CD4-positive, alpha-beta T cell treated with Interleukin-6 for 4 hours (primary cell): ENCODE results near the gene ACSBG1.
"Not testable (repeated sequence)": the region's sequence is repeated elsewhere in the genome, so short reads cannot be mapped to it uniquely, and the experiment has no call there.

Source experiments
- DNase-seq: peaks from one replicate; pipeline ENCODE4 v3.0.0-alpha.2; 2020; ENCODE audit warnings: mixed read lengths

Gene ACSBG1

DNA sequence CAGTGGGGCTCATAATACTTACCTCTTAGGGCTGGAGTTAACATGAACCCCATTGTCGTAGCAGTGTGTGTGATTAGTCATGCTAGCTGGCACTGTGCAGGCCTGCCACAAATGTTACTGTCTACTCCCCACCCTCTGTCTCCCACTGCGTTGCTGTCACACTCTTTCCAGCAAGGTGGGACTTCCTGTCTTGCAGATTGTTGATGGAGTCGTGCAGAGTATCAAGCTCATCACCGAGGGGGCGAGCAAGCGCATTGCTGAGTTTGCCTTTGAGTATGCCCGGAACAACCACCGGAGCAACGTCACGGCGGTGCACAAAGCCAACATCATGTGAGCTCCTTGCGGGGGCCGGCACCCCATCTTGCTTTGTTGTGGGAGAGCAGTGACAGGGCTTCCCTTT, 72.3 kb downstream of the ACSBG1 start:
- DNase-seq = peak; percentile 24

DNA sequence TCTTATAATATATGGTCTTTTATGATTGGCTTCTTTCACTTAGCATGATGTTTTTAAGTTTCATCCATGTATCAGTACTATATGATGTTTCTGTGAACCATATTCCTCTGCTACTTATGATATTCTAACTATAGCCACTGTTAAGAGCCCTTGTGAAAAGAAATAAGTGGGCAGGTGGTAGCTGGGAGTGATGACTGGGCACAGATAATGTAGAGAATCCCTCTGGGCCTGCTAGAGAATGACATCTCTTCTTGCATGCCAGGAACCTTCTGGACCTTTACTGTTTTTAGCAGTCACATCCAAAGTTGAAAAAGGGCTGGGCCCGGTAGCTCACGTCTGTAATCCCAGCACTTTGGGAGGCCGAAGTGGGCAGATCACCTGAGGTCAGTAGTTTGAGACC, 75.0 kb downstream of the ACSBG1 start:
- DNase-seq = no peak

DNA sequence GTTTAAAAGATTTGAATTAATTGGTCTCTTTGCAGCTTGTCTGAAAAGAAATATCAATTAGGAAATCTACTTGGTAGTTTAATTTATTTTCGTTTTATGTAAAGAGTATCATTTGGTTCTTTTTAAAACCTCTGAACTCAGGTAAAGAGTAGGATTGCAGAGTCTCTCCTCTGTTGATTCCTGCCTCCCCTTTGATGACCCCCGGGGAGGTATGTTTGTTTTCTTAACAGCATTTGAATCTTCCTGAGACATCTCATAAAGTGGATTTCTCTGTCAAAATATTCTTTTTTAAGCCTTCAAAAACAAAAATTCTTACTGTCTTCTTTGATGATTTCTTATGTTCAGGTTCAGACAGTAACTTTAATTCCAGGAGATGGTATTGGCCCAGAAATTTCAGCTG, 77.2 kb downstream of the ACSBG1 start:
- no peak for DNase-seq

DNA sequence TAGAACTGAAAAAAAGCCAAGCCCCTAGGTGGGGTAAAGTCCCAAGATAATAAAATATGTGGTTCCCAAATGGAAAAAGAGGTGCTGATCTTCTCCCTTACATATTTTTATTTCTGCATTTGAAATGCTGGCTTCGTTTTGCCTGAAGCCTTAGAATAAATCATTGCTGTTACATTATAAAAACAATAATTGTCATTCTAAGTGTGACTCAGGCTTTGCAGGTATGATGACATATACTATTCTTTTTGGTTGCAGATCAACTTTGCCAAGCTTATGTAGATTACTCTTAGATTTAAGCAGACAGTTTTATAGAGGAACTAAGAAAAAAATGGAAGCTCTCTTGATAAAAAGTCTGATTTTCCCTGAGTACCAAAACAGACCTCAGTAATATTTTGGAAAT, 77.7 kb downstream of the ACSBG1 start:
- DNase-seq = no peak

DNA sequence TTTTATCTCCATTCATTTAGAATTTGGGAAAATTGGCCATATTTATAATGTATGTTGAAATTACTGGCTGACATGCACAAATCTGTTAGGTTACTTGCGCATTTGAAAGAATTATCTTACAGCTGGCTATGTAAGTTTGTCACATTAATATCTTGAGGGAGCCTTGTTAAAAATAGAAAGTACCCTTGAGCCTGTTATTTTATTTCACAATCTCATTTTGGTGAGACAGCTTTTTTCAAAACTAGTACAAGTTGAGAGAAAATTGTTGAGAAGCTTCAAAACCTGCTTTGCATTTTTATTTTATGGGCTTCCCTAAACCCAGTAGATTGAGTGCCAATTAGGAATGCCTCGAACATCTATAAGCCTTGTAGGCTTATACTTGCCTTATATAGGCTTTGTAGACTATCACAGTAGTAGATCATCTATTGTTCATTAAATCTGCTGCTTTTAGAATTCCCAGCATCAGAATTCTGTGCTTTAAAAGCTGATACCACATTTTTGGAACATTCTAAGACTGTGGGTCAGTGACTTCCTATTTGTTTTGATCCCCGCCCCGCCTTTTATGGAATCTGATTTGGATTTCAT, 78.9 kb downstream of the ACSBG1 start:
- no peak for DNase-seq

DNA sequence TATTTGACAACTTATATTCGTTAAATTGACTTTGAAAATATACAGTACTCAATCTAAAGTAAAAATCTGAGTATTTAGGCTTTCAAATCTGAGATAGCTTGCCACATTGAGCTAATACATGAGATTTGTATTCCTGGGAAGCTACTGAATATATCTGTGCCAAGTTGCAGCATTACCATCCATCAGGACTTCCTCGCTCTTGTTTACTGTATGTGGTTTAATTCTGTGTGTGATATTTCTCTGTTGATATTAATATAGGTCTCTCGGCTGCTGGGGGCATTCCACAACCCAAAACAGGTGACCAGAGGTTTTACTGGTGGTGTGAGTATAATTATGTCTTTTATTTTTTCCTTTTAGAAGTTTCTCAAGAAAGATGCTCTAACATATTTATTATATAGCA, 79.4 kb downstream of the ACSBG1 start:
- DNase-seq = no peak

DNA sequence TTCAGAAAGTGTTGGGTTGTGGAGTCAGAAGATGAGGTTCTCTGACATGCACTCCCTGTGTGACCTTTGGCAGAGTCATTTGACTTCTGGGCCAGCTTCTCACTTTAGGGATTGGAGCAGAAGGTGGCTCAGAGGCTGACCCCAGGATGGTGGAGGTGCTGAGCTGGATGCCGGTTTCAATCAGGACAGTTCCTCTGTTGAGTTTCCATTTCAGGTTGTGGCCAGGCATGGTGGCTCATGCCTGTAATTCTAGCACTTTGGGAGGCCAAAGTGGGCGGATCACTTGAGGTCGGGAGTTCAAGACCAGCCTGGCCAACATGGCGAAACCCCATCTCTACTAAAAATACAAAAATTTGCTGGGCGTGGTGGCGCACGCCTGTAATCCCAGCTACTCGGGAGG, 83.3 kb downstream of the ACSBG1 start:
- not testable (repeated sequence) for DNase-seq

DNA sequence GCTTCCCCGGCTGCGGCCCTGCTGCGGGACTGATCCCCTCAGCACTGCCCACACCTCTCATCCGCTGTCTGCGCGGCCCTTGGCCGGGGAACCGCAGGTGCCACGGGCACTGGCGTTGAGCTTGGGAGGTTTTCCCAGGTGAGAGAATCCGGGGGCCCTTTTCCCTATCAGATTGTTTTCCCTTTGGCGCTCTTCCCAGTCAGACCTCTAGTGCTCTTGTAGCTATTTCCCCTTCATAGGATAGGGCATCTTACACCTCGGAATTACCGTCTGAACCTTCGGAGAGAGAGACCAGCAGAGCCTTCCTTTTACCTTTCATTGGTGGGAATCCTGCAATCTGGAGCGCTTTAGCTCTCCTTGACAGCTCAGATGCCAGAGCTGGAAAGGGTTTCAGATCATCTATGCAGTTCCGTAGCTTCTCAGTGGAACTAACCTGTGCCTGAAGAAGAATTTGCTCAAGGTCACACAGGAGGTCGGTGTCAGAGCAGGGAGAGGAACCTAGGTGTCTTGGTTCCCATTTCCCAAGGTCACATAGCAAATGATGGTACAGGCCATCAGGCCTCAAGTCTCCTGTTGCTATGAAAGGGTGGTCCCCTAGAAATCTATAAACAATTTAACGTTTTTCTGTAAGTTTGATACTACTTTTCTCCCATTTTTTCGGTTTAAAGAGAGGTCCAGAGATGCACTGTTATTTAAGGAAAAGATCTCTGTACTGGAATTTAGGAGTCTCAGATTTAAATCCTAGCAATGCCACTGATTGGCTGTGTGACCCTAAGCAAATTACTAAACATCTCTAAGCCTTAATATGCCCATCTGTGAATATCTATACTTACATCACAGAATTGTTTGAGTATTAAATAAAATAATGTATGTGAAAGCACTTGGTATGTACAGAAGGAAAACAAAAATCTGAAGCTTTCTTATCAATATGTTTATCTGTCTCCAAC, 84.3 kb downstream of the ACSBG1 start:
- DNase-seq = no peak

DNA sequence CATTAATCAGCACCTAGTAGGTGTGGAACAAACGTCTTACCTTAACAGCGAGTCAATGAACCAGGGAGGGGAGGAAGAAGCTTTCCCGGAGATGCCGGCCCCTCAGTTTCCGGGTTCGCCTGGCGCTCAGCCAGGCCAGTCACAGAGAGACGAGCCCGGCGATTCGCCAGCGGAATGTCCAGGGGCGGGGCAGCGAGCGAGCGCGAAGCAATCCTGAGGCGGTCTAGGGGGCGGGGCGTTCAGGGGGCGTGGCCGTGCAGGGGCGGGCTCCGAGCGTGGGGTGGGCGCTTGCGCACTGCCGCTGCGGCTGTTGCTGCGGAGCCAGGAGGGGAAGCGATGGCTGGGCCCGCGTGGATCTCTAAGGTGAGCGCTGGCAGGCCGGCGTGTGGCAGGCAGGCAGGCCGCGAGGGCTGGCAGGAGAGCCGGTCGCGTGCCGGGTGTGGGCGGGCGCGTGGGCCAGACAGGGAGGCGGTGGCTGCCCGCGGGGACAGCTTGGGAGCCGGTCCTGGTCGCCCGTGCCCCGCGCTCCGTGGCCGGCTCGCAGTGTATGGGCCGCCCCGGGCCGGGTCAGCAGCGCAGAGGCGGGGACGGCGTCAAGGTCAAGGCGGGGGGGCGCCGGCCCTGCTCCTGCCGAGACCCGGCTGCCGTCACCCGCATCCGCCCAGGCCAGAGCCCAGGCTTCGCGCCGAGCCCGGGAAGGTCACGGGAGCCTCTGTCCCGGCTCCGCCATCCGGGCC, 85.1 kb downstream of the ACSBG1 start, which contains the start of gene IDH3A:
Gene IDH3A, plus strand, starts transcription at position 295 of the 737 bp plus-strand sequence. Its CDS starts 42 bp downstream, at position 337.
- DNase-seq = peak; percentile 100

DNA sequence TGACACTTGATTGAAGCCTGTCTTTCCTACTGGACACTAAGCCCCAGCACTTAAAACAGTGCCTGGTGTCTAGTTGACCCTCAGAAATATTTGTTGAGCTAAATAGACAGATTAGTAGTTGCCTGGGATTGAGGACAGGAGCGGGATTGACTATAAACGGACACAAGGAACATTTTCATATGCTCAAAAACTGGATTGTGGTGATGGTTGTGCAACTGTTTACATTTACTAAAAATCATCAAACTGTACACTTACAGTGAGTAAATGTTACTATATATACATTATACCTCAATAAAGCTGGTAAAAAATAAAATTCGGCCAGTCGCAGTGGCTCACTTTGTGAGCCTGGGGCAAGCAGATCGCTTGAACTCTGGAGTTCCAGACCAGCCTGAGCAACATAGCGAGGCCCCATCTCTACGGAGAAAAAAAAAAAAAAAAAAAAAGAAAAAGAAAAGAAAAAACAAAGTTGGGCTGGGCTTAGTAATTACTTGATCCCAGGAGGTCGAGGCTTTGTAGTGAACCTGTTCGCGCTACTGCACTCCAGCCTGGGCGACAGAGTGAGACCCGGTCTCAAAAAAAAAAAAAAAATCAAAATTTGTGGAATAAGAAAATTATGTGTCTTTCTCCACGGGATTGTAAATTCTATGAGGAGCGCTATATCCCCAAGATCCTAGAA, 85.8 kb downstream of the ACSBG1 start:
- no peak for DNase-seq

DNA sequence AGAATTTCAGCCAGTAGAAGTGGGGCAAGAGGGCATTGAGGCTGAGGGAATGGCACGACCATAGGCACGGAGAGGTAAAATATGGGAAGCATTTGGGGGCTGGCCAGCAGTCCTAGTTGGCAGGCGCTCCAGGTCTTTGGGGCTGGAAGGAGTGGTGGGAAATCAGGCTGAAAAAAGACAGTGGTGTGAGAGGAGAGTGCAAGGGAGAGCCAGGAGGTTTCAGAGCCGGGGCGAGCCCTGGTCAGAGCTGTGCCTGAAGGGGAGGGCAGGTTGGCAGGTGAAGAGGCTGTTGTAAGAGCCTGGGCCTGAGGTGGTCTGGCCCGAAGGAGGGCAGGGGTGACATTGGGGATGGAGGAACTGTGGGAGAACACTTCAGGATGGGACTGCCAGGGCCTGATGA, 86.8 kb downstream of the ACSBG1 start:
- DNase-seq = no peak

DNA sequence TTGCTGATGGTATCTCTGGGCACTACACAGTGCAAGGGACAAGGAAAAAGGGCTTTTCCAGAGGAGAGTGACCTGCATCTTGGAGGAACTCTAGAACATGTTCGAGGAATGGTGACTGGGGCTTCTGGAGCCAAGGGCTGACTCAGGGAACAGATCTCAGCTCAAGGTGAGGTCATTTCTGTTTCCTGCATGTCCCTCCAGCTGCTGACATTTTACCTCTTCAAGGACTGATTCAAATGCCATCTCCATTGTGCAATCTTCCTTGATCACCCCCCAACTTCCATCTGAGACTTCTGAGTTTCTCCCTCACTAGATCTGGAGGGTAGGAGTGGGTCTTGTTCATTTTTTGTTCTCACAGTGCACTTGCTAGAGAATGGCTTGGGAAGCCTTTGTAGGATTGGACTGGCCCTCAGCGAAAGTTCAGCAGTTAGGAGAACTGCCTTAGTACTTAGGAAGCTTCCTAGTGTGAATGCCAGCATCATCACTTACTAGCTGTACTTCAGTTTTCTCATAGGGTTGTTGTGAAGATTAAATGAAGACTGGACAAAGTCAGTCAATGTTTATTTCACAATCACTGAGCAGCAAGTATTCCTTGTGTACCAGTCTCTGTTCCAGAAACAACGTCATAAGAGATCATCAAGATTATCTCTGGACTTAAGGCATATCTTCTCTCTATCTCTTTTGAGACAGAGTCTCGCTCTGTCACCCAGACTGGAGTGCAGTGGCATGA, 87.8 kb downstream of the ACSBG1 start:
- no peak for DNase-seq

DNA sequence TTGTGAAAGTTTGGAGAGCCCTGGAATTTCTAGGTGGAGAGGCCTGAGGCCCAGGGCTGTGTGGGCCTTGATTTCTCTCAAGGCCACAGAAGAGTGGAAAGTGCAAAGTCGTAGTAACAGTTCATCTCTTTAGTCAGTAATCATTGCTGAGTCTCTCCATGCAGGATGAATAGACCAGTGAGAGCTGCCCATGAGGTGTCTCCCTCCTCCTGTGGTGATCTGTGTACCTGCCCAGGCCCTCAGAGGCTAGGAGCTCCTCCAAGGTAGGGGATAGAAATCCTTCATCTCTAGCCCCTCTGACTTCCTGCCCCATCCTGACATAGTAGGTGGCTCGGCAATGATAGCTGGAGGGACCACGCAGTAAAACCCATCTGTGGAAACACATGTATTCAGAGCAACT, 92.0 kb downstream of the ACSBG1 start:
- DNase-seq = no peak

DNA sequence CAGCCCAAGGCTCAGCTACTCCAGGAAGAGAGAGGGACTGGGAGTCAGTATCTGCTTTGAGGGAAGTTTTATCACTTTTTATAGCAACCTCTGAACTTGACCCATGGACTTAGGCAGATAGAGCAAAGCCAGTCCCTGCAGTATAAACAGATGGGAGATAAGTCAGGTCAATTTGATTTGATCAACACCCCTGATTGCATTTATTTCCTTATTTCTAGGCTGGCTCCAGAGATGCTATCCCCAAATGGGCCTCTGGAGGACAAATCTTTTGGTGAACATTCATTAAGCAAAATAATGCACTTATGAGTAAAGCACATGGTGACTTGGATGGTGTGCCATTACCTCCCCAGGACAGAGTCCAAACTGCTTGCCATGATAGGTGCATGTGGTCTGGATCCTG, 94.1 kb downstream of the ACSBG1 start:
- DNase-seq = no peak

DNA sequence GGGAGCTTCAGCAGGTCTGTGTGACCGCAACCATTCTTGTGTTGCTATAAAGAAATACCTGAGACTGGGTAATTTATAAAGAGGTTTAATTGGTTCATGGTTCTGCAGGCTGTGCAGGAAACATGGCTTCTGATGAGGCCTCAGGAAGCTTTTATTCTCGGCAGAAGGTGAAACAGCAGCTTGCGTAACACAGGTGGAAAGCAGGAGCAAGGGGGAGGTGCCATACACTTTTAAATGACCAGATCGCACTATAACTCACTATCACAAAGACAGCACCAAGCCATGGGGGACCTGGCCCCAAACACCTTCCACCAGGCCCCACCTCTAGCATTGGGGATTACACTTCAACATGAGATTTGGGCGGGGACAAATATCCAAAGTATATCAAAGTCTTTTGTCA, 94.8 kb downstream of the ACSBG1 start:
- no peak for DNase-seq

DNA sequence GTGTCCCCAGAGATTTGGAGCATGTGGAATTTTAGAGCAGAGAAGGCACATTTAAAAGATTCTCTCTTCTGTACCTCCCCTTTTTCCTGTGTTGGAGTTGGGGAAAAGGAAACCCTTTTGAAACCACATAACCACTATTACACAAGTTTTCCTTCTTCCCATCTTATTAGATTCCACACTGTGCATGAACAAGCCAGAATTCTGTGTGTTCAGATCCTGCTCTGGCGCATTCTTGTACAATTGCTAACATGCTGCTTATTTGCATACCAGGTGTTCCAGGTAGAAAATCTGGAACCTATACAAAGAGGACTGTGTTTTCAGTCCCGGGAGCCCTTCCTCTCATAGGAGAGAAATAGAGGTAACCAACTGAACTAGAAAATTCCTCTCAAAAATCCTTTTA, 100.6 kb downstream of the ACSBG1 start:
- no peak for DNase-seq

DNA sequence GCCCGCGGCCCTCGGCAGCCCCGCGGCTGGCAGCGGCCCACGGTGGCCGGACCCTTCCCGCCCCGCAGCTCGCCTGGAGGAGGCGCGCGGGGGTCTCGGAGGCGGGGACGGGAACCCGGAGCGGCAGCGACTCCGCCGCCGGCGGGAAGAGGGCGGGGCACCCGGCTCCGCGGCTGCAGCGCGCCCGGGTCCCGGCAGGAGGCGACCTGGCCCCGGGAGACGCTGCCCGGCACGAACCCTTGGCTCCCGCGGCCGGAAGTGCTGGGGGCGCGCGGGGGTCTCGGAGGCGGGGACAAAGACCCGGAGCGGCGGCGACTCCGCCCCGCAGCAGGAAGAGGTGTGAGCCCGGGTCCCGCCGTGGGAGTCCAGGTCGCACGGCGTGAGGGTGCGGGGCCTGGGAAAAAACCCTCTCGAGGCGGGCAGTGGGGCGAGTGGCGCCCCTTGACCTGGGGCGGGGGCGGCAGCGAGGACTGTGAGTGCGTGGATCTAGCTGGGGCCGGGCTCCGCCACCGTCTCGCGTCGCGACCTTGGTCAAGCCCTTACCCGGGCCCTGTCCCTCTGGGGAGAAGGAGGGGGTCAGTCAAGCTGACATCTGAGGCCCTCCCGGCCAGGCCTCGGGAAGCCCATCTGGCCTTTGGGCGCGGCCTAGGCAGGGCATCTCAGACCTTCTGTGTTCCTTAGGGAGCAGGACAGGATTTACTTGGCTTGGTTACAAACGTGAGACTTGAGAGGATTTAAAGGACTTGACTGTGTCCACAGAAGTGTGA, 102.9 kb downstream of the ACSBG1 start, which contains the start of gene CIB2:
Gene CIB2, minus strand, starts transcription at position 151 of the 767 bp plus-strand sequence. CDS start 230 bp downstream, outside the sequence.
- peak; percentile 84 for DNase-seq

DNA sequence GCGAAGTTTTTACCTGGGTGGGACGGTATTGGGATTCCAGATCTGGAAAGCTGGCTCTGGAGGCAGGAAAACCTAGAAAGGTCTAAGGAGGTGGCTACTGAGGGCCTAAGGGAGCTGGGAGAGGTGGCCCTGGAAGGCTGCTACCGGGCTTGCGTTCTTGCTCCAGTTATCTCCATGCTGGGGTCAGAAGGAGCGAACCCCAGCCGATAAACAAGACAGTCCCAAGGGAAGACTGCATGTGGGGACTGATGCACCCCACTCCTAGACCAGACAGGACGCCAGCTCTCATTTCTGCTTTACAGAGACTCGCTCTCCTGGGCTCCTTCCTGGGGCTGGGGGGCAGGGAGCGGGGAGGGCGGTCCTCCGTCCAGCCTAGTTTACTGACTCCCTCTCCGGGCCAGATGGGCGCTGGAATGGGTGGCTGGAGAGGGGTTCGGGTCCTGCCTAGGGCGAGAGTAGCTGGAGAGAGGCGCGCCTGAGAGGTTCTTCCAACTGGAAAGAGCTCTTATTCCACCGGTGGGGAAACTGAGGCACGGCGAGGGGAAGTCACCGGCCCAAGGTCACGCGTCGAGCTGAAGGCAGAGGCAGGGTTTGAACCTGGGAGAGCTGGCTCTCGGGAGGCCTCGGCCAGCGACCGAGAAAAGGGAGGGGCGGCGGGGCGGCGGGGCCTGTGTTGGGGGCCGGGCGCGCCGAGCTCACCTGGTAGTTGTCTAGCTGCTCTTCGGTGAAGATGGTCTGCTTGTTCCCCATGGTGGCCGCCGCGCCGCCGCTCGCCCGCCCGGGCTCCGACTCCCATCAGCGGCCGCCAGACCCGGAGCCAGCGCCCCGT, 103.7 kb downstream of the ACSBG1 start:
- DNase-seq = no peak

DNA sequence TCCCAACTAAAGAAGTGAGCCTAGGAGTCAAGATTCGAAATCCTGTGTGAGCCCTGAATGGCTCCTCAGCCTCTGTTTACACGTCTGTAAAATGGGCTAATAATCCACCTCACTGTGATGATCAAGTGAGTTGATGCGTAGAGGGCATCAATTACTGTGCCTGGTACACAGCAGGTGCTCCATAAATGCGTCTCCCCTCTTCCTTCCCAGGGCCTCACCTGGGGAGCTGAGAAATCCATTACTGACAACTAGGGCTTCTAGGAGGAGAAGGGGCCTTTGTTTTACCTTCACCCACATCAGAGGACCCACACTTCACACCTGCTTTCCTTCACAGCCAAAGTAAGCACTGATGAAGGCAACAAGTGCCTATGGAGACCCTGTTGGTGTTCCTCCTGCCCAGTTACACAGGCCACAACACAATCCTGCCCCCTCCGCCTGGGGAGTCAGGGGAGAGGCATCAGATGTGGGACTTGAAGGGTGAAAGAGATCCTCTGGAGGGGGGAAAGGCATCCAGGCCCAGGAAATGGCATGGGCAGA, 104.5 kb downstream of the ACSBG1 start:
- DNase-seq = no peak
